HL-60 (cell line): ENCODE results near the gene PCNX2.

ENCODE experiments used
- POLR2AphosphoS5 ChIP-seq: IDR thresholded peaks from 2 replicates; pipeline ENCODE4 v1.6.1; 2012; ENCODE audit warnings: low read depth
- REST ChIP-seq: IDR thresholded peaks from 2 replicates; pipeline ENCODE4 v1.6.1; 2012; ENCODE audit warnings: low read depth; ENCODE audit not compliant: insufficient replicate concordance
- SPI1 ChIP-seq: IDR thresholded peaks from 2 replicates; pipeline ENCODE4 v1.6.1; 2012; ENCODE audit warnings: low read depth, mild to moderate bottlenecking, borderline replicate concordance
- TF ChIP-seq, protein P1 (sequence below): IDR thresholded peaks from one replicate; pipeline ENCODE4 v1.5.1; 2011; ENCODE audit warnings: low read length, control low read depth, inconsistent platforms; ENCODE audit not compliant: insufficient read depth

DNA sequence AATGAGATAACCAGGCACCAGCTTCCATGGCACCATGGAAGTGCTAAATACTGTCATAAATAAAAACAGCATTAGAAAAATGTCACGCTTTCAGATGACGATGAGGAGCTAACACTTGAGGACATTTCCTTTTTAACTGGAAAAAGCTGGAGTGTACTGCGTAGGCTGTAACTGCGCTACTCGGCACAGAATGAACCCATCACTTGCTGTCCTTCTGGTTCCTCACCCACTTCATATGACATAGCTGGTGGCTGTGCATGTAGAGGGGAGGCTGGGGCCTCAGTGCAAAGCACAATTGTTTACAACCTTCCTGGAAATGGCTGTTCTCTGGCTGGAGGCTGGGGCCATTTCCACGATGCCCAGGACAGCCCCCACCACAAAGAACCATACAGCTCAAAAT lies 289.4 kb downstream of the PCNX2 start:
- TF ChIP-seq REST (no peak), POLR2AphosphoS5 (no peak), SPI1 (no peak)
- TF ChIP-seq, protein P1, sequence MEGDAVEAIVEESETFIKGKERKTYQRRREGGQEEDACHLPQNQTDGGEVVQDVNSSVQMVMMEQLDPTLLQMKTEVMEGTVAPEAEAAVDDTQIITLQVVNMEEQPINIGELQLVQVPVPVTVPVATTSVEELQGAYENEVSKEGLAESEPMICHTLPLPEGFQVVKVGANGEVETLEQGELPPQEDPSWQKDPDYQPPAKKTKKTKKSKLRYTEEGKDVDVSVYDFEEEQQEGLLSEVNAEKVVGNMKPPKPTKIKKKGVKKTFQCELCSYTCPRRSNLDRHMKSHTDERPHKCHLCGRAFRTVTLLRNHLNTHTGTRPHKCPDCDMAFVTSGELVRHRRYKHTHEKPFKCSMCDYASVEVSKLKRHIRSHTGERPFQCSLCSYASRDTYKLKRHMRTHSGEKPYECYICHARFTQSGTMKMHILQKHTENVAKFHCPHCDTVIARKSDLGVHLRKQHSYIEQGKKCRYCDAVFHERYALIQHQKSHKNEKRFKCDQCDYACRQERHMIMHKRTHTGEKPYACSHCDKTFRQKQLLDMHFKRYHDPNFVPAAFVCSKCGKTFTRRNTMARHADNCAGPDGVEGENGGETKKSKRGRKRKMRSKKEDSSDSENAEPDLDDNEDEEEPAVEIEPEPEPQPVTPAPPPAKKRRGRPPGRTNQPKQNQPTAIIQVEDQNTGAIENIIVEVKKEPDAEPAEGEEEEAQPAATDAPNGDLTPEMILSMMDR, result no peak
